NCI-H2081 treated with DMSO at 0.1 percent for 48 hours (cell line): ENCODE data around the gene FAM120A.
A peak's percentile ranks its signal among the peaks of the same experiment; 100 is the strongest.

Experiments used
- DNase-seq: peaks from one replicate; lab custom pipeline; 2025; lab: John Stamatoyannopoulos, UW

FAM120A gene

GRCh38 chr9:93558503-93558902, 107.0 kb downstream of the FAM120A start:
- no peak for DNase-seq

- DNase-seq: no peak
These were observed 109.5 kb downstream of the FAM120A start for GRCh38 chr9:93560991-93561390.

GRCh38 chr9:93562157-93562556, 110.7 kb downstream of the FAM120A start:
- DNase-seq: no peak

DNA sequence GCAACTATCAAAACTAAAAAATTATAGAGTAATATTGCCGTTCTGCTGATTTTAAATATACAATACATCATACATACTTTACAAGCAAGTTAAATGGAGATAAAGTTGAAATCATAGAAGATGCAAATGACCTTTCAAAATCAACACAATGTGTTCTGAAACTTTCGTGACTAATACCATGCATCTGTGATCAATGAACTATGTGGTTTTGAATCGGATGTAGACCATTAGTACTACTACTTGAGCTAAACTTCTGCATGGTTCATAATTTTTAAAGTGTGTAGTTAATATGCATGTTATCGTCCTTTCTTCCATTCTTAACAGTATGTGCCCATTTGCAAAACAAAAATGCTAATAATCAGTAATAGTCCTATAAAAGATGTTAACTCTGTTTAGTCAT, 113.6 kb downstream of the FAM120A start:
- DNase-seq: no peak

- peak; percentile 75 for DNase-seq
These were observed 115.2 kb downstream of the FAM120A start for GRCh38 chr9:93566408-93567270.

DNA sequence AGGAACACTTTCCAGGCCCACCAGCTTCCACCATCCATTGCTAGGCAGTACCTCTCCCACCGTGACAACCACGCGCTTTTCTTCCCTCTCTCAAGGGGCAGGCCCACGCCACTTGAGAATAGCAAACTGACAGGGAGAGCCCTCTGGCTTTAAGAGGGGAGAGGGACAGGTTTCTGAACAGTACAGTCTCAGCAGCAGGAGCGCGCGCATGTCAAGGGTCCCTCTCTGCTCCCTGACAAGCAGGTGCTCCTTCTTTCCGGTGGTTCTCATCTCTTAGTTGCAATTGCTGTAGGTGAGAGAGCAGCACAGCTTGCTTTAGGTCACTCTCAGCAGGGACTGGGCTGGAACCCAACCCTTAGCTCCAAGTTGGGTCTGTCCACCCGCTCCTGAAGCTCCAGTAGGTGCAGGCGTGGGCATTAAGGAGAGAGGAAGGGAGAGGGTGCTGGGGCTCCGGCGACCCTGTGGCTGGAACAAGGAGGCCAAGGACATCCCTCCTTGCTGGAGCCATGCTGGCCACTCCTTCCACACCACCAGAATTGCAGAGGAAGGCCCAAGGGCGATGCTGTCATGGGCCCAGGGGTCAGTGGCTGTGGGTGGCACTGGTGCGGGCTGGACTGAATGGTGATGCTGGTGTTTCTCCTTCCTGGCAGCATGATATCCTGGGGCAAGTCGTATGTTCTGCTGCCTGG, 115.9 kb downstream of the FAM120A start:
- DNase-seq: no peak

DNA sequence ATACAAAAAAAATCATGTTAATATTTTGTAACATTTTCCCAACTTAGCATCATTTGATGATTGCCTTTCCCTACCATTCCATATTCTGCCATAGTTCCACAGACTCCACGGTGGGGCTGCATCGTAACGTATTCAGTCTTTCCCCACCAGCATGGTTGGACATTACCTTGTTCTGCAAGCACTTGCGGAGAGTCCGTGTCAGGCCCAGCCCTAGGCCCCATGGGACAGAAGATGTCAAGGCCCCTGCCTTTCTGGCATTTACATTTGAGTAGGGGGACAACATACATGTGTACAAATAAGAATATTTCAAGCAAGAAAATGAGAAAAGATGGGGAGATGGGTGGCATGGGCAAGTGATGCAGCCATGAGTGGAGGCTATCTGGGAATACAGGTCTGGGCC, 116.7 kb downstream of the FAM120A start:
- DNase-seq: no peak

DNA sequence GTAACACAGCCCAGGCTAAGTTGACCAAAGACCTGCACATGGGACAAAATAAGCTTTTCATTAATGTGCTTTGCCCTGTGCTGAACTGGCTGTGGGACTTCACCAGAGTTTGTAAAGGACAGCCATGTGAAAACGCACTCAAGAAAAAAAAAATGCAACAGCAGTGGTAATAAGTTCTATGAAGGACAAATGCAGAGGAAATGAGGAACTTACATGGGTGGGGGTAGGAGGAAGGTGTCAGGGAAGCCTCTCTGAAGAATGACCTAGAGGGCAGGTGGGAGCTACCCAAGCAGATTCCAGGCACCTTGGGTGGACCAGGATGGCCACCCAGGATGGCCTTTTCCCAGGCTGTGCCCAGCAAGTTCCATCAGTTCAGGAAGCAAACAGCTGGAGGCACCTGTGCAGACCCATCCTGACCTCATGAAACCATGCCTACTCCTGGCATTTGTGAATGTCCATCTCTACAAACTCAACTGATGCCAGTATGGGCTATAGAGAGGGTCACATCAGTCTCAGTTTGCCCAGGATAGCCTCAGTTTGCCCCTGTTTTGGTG, 118.2 kb downstream of the FAM120A start:
- DNase-seq: no peak

DNA sequence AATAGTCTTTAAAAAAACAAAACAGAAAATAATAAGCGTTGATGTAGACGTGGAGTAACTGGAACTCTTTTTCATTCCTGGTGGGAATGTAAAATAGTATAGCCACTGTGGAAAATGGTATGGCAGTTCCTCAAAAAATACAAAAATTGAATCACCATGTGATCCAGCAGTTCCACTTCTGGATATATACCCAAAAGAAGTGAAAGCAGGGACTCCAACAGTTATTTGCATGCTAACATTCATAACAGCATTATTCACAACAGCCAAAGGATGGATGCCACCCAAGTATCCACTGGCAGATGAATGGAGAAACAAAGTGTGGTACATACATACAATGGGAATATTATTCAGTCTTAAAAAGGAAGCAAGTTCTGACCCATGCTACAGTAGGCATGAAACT, 120.7 kb downstream of the FAM120A start:
- no peak for DNase-seq

DNA sequence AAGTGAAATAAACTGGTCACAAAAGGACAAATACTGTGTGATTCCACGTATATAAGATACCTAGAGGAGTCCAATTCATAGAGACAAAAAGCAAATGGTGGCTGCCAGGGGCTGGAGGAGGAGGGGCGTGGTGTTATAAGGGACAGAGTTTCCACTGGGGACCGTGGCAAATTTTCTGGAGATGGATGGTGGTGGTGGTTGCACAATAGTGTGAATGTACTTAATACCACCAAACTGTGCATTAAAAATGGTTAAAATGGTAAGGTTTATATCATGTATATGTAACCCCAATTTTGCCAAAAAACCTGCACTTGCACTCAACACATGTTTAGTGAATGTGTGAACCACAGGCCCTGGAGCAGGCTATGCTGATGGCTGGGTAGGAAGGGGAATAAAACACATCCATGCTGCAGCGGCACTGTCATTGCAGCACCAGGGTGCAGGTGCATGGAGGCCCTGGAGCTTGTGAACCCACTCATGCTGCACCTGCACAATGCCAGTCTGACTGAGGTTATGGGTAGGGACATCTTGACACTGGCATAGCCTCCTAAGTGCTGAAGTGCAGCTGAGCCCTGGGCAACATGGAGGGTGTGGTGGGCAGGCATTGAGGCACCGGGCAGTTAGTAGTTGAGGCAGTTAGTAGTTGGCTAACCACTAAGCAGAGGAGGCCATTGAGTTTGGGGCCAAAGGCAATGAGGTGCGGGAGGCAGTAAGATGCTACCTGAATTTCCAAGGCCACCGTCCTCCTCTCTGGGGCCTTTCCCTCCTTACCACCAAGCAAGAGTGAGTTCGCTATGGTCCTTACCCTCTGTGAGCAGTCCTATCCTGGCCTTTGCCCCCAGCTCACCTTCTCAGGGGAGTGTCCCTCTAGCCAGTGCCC, 121.4 kb downstream of the FAM120A start:
- DNase-seq: no peak

GRCh38 chr9:93573516-93573828, 122.0 kb downstream of the FAM120A start:
- no peak for DNase-seq

DNA sequence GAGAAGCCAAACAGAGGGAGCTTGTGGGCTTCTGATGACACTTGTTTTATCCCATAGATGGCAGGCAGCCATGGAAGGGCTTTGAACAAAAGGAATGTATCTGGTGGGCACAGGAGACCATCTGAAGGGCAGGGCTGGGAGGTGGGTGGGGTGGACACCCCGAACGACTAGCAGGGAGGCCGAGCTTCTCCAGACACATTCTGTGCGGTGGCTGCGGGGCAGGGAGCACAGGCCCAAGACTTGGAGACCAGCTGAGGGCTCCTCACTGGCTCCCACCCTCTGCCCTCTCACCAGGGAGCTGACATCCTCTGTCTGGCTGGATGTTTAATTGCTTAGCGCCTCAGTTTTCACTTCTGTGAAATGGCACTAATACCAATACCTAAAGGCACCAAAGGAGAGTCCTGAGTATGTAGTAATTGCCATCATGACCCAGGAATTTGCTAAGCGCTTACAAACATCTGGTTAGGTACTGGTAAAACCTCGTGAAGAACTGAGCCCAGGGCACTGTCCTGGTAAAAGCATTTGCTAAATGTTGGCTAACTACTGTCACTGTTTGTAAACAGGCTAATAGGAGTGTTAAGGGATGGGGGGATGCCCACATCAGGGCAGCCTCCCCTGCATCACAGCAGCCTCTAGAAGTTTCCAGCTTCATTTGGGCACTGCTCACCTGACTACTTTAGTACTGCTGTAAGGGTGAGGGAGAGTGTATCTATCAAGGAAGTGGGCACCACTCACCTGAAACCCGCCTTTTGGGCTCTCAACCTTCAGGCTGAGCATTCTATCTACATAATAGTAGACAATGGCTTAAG, 122.8 kb downstream of the FAM120A start:
- DNase-seq: no peak

- DNase-seq: no peak
These were observed 123.7 kb downstream of the FAM120A start for GRCh38 chr9:93574900-93575795.

- no peak for DNase-seq
These were observed 124.3 kb downstream of the FAM120A start for GRCh38 chr9:93575796-93576257.

DNA sequence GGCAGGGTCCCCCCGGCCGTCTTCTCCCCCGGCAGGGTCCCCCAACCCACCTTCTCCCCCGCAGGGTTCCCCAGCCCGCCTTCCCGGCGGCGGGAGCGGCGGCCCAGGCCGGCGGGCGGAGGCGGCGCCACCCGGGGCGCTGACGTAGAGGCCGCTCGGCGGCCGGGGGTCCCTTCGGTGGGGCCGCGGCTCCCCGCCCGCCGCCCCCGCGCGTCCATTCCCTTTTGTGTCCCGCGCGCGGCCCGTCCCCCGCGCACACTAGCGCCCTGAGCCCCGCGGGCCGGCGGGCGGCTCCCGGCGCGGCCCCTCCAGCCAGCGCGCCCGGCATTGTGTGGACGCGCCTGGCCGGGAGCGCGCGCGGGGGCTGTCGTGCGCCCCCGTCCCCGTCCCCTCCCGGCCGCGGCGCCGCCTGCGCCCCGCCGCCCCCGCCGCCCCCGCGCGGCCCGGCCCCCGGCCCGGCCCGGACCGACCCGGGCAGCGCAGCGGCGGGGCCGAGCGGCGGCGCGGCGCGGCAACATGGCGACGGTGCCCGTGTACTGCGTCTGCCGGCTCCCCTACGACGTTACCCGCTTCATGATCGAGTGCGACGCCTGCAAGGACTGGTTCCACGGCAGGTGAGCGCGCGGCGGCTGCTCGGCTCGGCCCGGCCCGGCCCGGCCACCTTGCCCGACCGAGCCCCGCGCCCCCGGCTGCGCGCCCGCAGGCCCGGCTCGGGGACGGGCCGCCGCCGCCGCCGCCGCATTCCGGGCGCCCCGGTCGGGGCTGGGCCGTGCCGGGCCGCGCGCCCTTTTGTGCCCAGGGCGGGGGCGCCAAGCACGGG, 125.0 kb downstream of the FAM120A start, which contains the start of gene PHF2:
TSS of gene PHF2 (plus strand) at position 327 of the 820 bp plus-strand sequence. CDS start at position 517, 190 bp downstream.
- no peak for DNase-seq

GRCh38 chr9:93577078-93577974, 125.8 kb downstream of the FAM120A start:
- DNase-seq: no peak

- no peak for DNase-seq
These were observed 126.6 kb downstream of the FAM120A start for GRCh38 chr9:93577975-93578682.

DNA sequence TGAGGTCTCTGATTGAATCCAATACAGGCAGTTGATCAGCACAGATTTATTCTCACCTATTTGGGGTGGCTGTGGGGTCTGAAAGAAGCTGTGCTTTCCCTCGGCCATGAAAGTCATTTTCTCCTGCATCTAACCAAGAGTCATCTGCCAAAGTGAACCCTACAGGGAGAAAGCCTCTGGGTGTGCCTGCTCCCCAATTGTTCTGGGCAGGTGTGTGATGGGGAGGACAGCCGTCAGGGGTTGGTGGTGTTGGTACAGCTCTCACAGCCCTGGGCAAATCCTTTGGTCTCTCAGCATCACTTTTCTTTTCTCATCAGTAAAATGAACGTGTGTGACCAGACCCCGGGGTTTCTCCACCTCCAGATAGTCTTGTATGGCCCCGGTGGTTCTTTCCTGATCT, 127.4 kb downstream of the FAM120A start:
- DNase-seq: no peak
